ENCODE results near the gene TMEM164.
"Not testable (repeated sequence)": the region's sequence is repeated elsewhere in the genome, so short reads cannot be mapped to it uniquely, and the experiment has no call there.

TMEM164 gene

GRCh38 chrX:110138557-110138956, 135.6 kb downstream of the TMEM164 start:
- no peak for DNase-seq

- DNase-seq, result no peak
Measured at GRCh38 chrX:110139172-110139571, 136.3 kb downstream of the TMEM164 start.

DNA sequence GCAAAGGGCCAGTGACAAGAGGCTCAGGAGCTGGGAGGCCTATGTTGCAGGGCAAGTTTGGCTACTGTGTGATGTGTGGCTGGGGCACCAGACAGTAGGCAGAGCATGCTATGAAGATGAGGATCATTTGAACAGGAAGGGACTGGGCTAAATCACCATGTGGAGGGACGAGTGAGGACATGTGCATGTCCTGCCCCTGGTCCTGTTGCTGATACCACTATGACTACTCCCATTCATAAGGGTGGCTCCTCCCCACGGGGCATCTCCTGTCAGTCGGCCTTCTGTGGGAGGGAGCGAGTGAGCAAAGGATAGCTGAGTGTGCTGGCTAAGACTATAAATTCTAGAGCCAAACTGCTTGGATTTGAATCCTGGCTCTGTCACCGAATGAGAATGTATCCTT, 139.2 kb downstream of the TMEM164 start:
- DNase-seq, result no peak

DNA sequence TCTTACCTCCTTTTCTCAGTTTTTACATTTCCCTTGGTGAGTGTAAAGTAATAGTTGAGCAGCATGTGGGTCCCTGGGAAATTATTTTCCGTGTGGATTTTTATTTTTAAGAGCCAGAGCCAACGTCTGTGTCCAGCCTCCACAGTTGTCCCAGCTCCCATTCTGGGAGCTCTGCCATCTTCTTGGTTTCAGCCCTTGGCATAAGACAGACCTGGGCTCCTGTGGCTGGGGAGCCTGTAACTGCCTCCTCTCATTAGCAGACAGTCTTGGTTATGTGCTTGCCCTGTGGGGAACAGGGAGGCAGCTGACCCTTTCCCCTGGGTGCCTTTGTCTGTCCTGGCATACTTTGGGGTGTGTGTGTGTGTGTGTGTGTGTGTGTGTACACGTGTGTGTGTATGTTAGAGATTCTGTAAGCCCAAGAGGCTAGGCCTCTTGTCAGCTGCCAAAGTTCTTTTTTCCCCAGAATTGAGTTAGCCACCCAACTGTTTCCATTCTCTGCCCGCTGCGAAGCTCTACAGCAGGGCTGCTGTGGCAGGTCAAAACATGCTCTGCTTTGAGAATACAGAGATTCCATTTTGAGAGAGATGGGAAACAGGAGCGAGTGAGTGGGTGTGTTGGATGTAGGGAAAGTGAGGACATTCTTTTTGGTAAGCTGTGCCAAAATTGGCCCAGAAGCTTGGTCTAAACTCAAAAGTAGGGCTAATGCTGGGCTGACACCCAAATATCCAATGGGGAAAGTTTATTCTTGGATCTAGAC, 140.7 kb downstream of the TMEM164 start:
- no peak for DNase-seq

DNA sequence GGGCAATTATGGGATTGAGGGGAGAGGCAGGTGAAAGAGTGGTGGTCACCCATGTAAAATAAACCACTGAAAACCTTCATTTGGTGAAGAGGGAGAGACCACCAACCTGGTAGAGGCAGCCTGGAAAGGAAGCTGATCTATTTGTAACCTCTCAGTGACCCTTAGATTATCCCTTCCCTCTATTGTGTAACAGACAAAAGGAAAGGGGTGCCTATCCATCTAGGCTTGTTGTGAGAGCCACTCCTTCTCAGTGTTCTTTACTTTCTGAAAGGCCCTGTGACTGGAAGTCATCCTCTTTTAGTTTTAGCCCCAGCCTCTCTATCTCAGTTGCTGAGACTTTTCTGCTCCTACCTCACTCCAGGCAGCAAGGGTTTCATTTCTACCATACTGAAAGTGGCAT, 142.4 kb downstream of the TMEM164 start:
- DNase-seq, result no peak

GRCh38 chrX:110145854-110146253, 142.9 kb downstream of the TMEM164 start:
- DNase-seq, result no peak

DNA sequence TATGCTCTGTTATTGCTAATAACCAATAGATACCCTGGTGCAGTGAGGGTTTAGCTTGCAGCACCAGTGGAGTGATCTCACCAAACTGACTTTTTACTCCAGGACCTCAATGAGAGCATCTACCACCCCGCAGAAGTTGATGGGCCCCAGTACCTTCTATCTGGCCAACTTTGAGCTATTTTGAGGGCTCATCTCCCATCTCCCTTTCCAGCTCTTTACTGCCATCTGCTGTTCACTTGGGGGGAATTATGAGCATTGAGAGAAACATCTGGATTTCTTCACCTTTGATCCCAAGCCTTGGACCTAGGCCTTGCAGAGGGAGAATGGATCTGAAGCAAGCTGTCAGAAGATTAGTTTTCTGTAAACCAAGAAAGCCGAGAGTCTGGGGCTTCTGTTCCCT, 143.6 kb downstream of the TMEM164 start:
- DNase-seq, result no peak

DNA sequence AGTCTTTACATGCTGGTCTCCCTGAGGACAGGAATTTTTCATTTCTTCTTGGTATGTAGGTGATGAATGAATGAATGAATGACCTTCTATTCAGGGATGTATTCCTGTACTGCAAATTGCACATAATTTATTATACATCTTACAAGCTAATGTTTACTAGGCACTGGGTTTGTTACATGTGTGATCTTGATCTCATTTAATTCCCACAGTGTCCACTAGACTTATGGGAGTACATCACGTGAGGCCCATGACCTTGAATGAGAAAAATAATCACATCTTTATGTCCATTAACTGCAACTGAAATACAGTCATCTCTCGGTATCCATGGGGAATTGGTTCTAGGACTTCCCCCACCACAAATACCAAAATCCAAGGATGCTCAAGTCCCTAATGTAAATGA, 150.3 kb downstream of the TMEM164 start:
- no peak for DNase-seq

- DNase-seq, result no peak
Measured at GRCh38 chrX:110153896-110154295, 151.0 kb downstream of the TMEM164 start.

DNA sequence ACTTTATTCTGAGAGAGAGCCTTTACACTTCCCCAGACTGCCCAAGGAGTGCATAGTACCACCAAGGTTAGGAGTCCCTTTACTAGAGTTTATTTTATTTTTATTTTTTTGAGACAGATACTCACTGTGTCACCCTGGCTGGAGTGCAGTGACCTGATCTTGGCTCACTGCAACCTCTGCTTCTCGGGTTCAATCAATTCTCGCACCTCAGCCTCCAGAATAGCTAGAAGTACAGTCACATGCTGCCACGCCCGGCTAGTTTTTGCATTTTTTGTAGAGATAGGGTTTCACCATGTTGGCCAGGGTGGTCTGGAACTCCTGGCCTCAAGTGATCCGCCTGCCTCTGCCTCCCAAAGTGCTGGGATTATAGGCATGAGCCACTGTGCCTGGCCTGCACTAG, 151.4 kb downstream of the TMEM164 start:
- DNase-seq, result not testable (repeated sequence)

- no peak for DNase-seq
Measured at GRCh38 chrX:110155759-110156158, 152.8 kb downstream of the TMEM164 start.

- DNase-seq, result no peak
Measured at GRCh38 chrX:110156167-110156754, 153.3 kb downstream of the TMEM164 start.

GRCh38 chrX:110157444-110157843, 154.5 kb downstream of the TMEM164 start:
- DNase-seq, result no peak

GRCh38 chrX:110159235-110159634, 156.3 kb downstream of the TMEM164 start:
- no peak for DNase-seq

GRCh38 chrX:110159865-110160264, 157.0 kb downstream of the TMEM164 start:
- DNase-seq, result no peak

GRCh38 chrX:110161361-110161686, 158.4 kb downstream of the TMEM164 start:
- no peak for DNase-seq

DNA sequence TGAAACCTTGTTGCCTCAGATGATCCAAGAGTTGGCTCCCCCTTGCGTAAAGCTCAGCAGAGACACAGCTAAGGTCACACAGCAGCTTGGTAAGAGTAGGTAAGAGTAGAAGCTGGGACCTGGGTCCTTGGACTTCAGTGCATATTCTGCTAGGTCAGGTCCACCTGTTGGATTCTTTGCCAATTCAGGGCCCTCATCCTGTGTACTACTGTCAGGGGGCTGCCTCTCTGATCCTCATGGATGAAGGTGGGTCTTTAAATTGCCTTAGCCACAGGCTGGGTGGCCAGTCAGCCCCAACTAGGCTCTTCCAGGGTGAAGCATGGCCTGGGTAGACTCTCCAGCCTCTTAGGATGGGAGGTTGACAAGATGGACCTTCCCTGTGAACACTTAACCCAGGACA, 159.2 kb downstream of the TMEM164 start:
- DNase-seq, result no peak

DNA sequence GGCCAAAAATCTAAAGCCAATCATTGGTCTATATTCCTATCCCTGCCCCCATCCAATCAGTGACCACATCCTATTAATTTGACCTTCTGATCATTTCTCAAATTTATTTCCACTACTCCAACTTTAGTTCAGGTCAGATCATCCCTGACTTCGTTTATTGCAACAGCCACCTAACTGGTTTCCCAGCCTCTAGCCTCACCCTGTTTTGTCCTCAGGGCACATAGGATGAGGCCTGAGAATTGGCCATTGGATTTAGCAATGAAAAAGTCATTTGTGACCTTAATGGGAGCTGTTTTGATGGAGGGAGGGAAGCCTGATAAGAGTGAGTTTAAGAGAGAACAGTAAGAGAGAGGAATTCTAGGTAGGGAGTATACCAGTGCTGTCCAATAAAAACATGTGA, 160.0 kb downstream of the TMEM164 start:
- DNase-seq, result no peak

DNA sequence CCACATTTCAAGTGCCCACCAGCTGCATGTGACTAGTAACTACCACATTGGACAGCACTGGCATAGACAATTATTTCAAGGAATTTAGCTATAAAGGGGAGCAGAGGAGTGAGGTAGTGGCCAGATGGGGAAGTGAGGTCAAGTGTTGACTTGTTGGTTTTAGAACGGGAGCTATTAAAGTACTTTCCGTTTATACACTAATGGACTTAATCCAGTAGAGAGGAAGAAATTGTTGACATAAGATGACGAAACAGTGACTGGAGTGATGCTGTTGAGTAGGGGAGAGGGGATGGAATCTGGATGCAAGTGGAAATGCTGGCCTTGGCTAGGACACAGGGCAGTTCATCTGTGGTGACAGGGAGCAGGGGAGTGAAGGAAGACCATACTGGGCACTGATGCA, 160.6 kb downstream of the TMEM164 start:
- DNase-seq, result no peak

- DNase-seq, result no peak
Measured at GRCh38 chrX:110167952-110168451, 165.1 kb downstream of the TMEM164 start.

- no peak for DNase-seq
Measured at GRCh38 chrX:110168585-110168984, 165.7 kb downstream of the TMEM164 start.

DNA sequence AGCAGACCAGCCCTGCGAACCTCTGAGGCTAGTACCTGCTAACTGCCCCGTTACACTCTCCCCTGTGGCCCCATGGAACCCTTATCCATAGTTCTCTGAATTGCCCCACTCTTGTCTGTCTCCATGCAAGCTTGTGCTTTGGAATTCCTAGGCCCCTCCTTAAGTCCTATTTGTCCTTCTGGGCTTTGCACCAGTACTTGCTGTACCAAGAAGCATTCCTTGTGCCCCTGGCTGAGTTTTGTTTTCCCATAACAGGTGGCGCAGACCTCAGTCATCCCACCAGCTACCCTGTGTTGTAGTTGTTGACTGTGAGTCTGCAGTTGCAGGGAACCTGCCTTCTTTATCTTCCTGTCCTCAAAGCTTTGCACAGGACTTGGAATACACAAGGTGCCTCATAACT, 167.1 kb downstream of the TMEM164 start:
- DNase-seq, result no peak

GRCh38 chrX:110171442-110171841, 168.5 kb downstream of the TMEM164 start:
- no peak for DNase-seq

GRCh38 chrX:110172215-110172614, 169.3 kb downstream of the TMEM164 start:
- no peak for DNase-seq
